Activated CD8-positive, alpha-beta memory T cell treated with anti-CD3 and anti-CD28 coated beads, Interleukin-2, amount 50 U/mL, for 24 hours (primary cell): ENCODE data around the gene BLOC1S5.
"Not testable (repeated sequence)": the region's sequence is repeated elsewhere in the genome, so short reads cannot be mapped to it uniquely, and the experiment has no call there.

Source experiments
- DNase-seq: peaks from one replicate; pipeline ENCODE4 v3.0.0-alpha.2; 2020; ENCODE audit errors: extremely low read depth

Gene BLOC1S5

GRCh38 chr6:8041913-8042583 is 22.1 kb downstream of the BLOC1S5 start:
- no peak for DNase-seq

- not testable (repeated sequence) for DNase-seq
Measured at GRCh38 chr6:8034107-8034506, 30.1 kb downstream of the BLOC1S5 start.

GRCh38 chr6:8030920-8031319 is 33.3 kb downstream of the BLOC1S5 start:
- DNase-seq, result no peak

GRCh38 chr6:8029243-8029870 is 34.8 kb downstream of the BLOC1S5 start:
- no peak for DNase-seq

- no peak for DNase-seq
Measured at GRCh38 chr6:8027965-8028651, 36.1 kb downstream of the BLOC1S5 start.

GRCh38 chr6:8026800-8027199 is 37.4 kb downstream of the BLOC1S5 start:
- no peak for DNase-seq

GRCh38 chr6:8025191-8025590 is 39.0 kb downstream of the BLOC1S5 start:
- no peak for DNase-seq

GRCh38 chr6:8023638-8024037 is 40.6 kb downstream of the BLOC1S5 start:
- no peak for DNase-seq

- no peak for DNase-seq
Measured at GRCh38 chr6:8020083-8020482, 44.1 kb downstream of the BLOC1S5 start.

GRCh38 chr6:8017705-8018104 is 46.5 kb downstream of the BLOC1S5 start:
- DNase-seq, result no peak

GRCh38 chr6:8017276-8017701 is 46.9 kb downstream of the BLOC1S5 start:
- DNase-seq, result no peak

GRCh38 chr6:8014947-8015346 is 49.2 kb downstream of the BLOC1S5 start:
- DNase-seq, result no peak

- DNase-seq, result no peak
Measured at GRCh38 chr6:8013763-8014162, 50.4 kb downstream of the BLOC1S5 start.

- no peak for DNase-seq
Measured at GRCh38 chr6:8006208-8006607, 58.0 kb downstream of the BLOC1S5 start.

- no peak for DNase-seq
Measured at GRCh38 chr6:8005136-8005535, 59.1 kb downstream of the BLOC1S5 start.

GRCh38 chr6:8000636-8001035 is 63.6 kb downstream of the BLOC1S5 start:
- DNase-seq, result no peak

- no peak for DNase-seq
Measured at GRCh38 chr6:8000188-8000596, 64.0 kb downstream of the BLOC1S5 start.

GRCh38 chr6:7999201-7999600 is 65.0 kb downstream of the BLOC1S5 start:
- no peak for DNase-seq

- no peak for DNase-seq
Measured at GRCh38 chr6:7998103-7998725, 66.0 kb downstream of the BLOC1S5 start.

GRCh38 chr6:7997286-7997685 is 66.9 kb downstream of the BLOC1S5 start:
- DNase-seq, result no peak

- DNase-seq, result no peak
Measured at GRCh38 chr6:7996538-7997111, 67.6 kb downstream of the BLOC1S5 start.

- no peak for DNase-seq
Measured at GRCh38 chr6:7993952-7994351, 70.2 kb downstream of the BLOC1S5 start.
